ENCODE results near the gene RFX7.

The RFX7 gene

DNA sequence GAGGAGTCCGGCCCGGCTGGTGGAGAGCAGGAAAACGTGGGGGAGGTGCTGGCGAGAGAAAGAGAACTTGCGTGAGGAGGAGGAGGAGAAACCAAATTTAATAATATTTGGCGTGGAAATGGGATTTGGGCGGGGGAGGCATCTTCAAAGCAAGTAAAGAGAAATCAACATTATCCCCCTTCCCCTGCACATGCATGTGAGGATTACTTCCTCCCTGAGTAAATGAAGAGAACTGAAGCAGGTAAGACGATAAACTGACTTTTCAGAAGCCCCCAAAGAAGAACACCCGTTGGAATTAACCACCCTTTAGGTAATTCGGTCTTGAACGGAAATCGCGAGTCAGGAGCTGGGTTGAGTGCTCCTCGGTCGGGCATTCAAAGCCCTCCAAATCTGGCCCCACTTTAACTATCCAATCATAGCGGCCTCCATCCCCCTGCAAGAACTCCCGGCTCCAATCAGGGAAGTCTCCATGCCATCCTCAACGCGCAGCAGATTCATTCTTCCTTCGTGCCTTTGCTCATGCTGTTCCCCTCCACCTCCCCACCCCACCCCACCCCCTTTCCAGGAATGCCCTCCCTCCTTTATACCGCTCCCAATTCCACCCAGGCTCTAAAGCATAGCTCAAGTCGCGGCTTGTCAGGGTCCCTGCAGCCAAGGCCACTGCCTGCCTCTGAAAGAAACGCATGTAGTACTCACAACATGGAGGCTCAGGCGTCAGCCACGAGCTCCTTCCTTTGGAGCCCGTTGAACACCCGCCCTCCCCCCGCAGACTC is 545 bp upstream of the RFX7 start:
- peak; percentile 82 for DNase-seq

DNA sequence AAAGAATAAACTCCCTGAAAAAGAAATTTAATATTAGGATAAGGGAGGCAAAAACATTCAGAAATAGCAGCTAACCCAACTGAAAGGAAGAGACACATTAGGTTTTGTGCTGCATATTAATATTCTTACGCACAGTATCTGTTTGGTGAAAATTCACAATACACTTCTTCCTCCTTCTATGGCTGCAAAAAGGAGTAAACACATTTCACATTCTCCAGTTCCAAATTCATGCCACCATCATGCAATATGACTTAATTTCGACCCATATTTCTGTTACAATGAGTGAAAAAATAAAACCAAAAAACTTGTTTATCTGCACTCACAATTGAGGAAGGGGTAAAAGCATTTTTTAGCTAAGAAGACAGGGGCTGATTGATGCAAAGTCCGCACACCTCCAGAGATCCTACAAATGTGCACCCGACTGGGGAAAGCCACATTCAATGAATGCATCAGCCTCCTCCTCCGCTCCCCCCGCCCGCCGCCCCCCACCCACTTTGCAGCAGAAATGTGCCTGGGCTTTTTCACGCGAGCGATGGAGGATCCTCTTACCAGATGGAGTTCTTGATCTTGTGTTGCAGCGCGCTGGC is 1.0 kb downstream of the RFX7 start:
- DNase-seq, result no peak

DNA sequence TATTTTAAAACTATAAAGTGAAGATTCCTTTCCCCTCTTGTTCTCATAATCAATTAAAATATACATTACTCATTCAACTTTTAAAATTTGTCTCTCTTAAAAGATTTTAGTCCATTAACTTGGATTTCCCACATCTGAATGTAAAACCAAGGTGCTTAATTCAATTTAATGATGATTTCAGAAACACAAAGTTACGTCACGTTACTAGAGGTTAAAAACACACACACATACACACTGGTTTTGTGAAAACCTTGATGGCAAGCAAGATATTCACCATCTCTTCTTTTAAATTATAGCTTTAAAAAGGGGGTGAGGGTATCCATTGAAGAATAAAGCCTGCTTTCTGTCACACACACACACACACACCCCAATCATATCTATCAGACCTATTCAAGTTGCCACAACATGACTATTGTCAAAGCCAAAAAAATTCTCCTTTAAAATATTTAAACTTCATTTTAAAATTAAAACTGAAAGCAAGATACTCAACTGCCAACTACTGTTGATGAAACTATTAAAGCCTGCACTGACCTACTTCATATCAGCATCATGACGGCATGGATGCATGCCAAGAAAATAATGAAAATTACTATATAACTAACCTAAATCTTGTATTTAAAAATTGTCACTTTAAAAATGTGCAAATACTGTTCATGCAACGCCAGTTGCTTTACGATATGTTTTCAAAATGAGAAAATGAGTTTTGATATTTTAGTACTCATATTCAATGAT is 2.1 kb downstream of the RFX7 start:
- DNase-seq, result no peak

DNA sequence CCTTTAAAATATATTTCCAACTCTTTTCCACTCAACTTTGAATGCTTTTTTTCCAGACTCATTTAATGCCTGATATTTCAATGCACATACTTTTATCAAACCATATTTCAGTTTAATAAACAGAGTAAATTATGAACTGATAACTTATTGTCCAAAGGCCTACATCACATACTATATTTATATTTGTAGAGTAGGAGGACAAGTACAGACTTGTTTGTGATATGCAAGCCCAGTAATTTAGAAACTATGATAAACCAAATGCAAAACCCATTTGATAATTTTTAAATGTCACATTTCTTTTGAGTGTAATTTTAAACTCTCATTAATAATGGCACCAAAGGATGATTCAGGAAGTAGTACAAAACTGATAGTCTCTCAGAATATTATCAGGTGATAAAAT is 3.3 kb downstream of the RFX7 start:
- no peak for DNase-seq

DNA sequence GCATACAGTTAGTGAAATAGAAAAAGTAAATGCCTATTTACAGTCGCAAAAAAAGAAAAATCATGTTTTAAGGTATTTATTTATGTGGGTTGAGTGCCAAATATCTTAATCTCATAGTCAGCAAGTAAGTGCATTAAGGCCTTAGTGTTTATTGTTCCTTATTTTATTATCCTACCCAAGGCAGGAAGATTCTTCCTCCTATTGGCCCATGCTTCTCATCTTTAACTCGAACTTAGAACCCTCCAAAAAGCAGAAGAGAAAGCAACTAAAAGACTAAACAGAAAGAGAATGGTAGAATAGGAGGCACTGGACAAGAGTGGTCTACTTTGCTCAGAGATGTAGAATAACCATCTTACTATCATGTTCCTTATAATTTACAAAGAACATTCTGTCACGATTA is 7.5 kb downstream of the RFX7 start:
- DNase-seq, result no peak

DNA sequence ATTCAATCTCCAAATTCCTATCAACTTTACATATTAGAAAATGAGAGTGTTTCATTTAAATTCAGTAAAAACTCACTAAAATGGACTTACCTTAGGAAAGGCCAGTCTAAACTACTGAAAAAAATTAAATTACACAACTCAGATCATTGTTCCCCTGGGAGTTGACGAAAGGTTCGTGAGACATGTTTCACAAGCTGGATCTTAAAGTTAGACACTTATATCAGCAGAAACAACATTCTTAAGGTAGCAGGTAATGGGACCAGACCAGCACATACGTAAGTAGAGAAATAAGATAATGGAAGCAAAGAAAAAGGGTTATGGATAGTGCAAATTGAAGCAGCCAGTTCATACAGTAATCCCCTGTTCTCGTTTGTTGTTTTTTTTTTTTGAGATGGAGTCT is 8.9 kb downstream of the RFX7 start:
- no peak for DNase-seq

DNA sequence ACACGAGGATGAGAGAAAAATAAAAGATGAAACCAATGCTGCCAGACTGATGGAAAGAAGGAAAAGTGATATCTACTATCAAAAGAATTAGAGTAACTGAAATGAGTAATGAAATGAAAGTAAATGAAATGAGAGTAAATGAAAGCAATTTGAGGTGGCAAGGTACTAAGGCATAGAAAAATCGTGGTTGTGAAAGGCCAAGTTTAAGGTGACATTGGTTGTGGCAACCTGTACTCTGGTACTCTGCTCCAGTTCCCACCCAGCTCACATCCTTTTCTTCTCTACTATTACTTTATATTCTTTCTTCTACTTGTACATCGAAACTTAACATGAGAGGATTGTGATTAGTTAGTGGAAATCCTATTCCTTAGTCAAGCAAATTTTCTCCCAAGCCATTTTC is 10.1 kb downstream of the RFX7 start:
- no peak for DNase-seq

DNA sequence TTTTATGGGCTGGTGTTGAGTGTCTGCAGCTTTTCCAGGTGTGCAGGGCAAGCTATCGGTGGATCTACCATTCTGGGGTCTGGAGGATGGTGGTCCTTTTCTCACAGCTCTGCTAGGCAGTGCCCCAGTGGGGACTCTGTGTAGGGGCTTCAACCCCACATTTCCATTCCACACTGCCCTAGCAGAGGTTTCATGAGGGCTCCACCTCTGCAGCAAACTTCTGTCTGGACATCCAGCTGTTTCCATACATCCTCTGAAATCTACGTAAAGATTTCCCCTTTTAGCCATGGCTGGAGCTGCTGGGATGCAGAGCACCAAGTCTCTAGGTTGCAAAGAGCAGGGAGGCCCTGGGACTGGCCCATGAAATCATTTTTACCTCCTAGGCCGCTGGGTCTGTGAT is 11.6 kb downstream of the RFX7 start:
- no peak for DNase-seq

DNA sequence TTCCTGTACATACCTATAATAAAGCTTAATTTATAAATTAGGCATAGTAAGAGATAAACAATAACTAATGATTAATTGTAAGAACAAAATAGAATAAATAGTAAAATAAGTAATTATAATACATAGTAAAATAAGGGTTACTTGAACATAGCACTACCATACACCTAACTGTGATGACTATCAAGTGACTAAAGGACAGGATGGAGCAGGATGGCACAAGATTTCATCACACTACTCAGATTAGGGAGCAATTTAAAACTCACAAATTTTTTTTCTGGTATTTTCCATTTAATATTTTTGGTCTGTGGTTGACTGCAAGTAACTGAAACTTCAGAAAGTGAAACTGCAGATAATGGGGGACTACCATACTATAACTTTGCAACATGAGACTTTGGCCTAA is 14.8 kb downstream of the RFX7 start:
- no peak for DNase-seq

DNA sequence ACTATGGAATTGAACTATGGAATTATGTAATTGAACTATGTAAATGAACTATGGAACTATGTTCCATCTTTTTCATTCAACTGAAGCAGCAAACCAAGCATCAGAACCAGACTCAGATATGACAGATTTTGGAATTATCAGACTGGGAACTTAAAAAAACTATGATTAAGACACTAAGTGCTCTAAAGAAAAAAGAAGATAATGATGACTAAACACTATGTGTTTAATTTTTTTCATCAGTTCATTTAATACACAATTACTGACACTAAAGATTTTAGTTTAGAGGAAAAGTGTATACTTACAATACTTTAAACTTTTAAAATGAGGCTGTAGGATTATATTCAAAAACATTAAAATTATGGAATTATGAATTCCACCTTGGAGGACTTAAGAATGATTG is 15.3 kb downstream of the RFX7 start:
- DNase-seq, result no peak

DNA sequence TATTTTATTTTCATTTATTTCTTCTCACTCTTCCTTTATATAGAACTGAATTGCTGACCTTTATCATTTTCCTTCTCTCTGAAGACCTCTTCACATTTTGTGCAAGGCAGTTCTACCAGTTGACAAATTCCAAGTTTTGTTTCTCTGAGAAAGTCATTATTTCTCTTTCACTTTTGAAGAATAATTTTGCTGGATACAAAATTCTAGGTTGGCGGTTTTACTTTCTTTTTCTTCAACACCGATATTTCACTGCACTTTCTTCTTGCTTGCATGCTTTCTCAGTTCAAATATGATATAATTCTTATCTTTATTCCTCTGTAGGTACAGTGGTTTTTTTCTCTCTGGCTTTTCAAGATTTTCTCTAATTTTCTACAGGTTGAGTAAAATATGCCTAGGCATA is 15.9 kb downstream of the RFX7 start:
- DNase-seq, result no peak

DNA sequence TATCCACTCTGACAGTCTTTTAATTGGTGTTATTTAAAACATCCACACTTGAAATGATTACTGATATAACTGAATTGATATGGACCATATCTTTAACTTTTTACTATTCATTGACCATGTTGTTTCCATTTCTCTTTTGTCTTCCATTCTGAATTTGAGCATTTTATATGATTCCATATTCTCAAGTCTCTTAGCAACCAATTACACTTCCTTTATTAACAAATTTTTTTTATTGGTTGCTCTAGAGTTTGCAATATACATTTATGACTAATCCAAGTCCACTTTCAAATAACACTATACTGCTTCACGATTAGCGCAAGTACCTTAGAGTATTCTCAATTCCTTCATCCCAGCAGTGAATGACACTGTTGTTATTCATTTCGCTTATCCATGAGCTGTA is 16.4 kb downstream of the RFX7 start:
- no peak for DNase-seq

DNA sequence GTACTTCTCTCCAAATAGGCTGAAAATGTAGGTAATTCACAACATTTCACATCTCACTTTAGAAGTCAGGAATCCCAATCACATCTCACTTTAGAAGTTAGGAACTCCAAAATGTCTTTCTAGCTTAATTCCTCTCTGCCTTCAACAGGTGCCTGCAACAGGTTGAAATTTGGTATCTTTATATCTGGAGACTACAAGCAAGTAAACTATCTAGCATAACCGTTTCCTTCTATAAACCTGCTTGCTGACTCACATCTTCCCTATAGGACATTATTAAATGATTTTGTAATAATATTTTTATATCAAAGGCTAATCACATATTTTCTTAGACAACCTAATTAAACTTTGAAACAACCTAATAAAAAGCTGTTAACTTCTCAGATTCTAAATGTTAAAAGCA is 18.2 kb downstream of the RFX7 start:
- no peak for DNase-seq

DNA sequence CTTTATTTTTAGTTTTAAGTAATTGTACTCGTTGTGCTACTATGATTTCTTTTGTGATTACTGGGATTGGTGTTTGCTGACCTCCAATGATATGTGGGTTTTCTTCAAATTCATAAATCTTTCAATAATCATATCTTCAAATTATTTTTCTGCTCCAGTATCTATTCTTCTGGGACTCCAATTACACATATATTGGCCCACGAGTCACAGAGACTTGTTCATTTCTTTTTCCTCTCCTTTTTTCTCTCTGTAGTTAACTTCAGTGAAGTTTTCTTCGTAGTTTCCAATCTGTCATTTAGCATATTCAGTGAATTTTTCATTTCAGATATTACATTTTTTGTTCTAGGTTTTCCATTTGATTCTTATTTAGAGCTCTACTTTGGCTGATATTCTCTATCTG is 21.4 kb downstream of the RFX7 start:
- DNase-seq, result no peak

DNA sequence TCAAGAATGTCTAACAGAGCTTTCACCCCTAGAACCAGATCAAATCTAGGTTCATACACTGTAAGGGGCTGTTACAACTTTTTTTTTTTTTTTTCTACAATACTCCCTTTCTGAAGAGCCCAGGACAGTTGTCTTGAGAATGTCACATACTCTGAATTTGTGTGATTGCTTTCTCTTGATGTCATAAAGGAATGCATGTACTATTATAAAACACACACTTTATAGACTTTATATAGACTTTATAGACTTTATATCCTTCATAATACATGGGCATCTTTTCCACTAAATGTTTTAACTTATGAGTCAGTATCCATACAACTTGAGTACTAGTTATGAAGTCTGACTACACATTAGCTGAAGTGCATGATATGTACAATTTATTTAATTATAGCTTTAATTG is 26.3 kb downstream of the RFX7 start:
- DNase-seq, result no peak

DNA sequence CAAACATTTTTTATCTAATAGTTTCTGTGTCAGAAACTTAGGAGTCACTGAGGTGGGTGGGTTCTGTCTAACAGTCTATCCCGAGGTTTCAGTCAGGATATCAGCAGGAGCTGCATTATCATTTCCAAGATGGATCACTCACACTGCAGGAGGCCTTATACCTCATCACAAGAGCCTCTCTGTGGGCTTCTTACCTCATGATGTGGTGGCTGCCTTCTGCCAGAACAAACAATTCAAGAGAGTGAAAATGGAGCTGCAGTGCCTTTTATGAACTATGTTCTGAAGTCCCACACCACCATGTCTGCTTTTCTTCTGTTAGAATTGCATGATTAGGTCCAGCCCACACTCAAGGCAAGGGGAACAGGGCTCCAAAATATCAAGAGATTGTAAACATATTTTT is 27.9 kb downstream of the RFX7 start:
- no peak for DNase-seq

DNA sequence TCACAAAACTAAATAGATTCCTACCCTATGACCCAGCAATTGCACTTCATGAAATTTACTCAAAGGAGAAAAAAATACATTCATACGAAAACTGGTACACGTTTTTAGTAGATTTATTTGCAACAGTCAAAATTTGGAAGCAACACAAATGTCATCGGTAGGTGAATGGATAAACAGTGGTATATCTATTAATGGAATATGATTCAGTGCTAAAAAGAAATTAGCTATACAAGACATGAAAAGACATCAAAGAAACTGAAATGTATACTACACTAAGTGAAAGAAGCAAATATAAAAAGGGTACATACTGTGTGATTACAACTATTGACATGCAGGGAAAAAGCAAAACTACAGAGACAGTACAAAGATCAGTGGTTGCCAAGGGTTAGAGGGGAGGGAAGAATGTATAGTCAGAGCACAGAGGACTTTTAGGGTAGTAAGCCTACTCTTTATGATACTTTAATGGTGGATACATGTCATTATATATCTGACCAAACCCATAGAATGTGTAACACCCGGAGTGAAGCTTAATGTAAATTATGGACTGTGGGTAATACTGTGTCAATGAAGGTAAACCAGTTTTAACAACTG is 31.6 kb downstream of the RFX7 start:
- DNase-seq, result no peak

DNA sequence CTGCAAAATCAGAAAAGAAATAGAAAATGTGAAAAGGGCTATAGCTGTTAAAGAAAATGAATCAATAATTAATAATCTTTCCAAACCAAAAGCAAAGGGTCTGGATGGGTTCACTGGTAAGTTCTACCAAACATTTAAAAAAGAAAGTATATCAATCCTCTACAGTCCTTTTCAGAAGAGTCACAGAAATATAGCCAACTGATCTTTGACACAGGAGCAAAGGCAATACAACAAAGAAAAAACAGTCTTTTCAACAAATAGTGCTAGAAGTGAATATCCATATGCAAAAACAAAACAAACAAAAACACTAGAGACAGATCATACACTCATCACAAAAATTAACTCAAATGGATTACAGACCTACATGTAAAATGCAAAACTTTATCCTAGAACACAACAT is 32.6 kb downstream of the RFX7 start:
- no peak for DNase-seq

DNA sequence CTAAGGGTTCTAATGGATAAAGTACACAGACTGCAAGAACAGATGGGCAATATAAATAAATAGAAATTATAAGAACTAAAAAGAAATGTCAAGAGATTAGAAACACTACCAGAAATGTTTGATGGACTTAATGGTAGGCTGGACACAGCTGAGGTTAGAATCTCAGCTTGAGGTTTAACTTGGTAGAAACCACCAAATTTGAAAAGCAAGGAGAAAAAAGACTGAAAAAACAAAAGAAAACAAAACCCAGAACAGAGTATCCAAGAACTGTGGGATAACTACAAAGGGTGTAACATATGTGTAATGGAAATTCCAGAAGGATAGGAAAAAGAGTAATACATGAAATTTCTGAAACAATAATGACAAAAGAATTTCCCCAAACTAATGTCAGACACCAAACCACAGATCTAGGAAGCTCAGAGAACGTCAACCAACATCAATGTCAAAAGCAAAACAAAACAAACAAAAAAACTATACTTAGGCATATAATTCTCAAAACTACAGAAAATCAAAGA is 35.0 kb downstream of the RFX7 start:
- DNase-seq, result no peak

DNA sequence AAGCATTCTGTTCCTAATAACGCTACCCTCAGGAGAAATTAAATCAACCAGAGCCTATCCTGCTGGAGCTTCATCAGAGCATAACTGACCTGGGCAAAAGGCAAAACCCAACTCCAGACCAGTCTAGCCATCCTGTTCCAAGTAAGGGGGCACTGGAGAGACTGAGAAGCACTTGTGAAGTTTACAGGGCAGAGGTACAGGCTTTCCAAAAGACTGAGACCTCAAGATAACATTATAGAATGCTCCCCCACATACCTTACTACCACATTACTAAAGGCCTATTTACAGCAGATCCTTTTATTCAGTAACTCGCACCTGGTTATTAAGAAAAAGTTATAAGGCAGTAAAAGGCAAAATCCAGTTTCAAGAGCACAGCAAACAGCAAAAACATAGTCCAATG is 35.5 kb downstream of the RFX7 start:
- DNase-seq, result no peak

DNA sequence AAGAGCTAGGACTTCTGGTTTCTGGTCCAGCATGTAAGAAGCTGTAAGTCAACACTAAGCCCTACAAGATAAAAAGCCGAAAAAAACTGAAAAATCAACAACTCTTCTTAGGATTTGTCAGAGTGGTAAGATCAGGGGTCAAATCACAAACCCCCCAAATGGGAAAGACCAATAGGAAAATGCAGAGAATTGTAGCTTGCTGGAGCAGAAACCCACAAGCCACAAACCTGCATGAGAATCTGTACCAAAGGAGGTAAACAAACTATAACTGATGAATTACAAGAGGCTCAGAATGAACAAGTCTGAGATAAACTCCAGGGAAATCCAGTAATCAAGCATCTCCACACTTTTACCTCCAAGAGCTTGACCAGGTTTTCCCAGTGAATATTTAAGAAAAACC is 36.0 kb downstream of the RFX7 start:
- peak; percentile 1 for DNase-seq

DNA sequence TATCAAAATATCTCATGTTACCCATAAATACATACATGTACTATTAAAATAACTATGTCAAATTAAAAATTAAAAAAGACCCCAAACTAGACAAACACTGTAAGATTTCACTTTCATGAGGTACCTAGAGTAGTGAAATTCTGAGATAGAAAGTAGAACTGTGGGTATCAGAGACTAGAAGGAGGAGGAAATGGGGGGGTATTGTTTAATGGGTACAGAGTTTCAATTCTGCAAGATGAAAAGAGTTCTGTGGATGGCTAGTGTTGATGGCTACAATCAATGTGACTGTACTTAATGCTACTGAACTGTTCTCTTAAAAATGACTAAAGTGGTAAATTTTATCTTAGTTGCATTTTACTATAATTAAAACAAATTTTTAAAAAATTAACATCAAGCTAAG is 36.6 kb downstream of the RFX7 start:
- DNase-seq, result no peak

DNA sequence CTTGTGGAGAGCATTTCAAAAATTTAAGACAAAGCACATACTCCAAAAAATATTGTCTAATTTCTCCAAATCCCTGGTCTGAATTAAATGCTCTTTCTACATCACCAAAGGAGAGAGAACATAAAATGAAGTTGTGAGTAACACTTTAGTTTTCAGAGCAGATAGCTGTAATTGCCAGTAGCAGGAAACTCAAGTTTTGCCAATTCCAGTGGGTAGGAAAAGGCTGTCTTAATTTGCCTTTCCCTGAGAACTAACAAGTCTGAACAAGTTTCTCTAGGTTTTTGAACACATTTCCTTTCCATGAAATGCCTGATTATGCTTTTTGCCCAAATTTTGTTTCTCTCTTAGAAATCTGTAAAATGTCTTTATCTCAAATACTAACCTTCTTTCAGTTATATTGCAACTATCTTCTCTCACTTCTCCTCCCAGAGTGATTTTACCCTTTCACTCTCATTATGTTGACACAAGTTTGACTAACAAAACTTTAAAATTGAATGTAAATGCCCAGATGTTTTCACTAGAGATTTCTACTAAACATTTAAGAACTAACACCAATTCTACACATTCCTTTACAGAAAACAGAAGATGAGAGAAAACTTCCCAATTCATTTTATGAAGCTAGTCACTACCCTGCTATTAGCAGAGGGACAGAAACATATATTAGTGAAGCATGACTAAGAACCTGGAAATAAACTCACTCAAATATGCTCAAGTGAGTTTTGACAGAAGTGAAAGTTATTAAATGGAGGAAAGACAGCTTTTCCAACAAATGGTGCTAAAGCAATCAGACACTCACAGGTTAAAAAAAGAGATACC is 38.4 kb downstream of the RFX7 start:
- DNase-seq, result no peak
